ENCODE data around the gene CHSY1. TPM values are rescaled to one million over a fixed set of nuclear protein-coding genes. Genes with fewer than 3 reads are reported as not detected.

The CHSY1 gene
- total and polyA plus RNA-seq, 2 donors (not counting 1 experiment from before 2014, with no cell fraction given) = 4.7 to 20.3 TPM

GRCh38 chr15:101158166-101159095, 93.4 kb downstream of the CHSY1 start:
- Histone ChIP-seq H3K4me3 (ENCODE audit: control extremely low read depth in 1 of 5, extremely low read depth in 1 of 5, insufficient read depth in 1 of 5, low read depth in 2 of 5, low read length in 4 of 5) (no peak overlapping the region), H3K9ac (ENCODE audit: low read length) (no peak overlapping the region), H3K27me3 (replicated peaks in 1 of 4; ENCODE audit: control extremely low read depth in 1 of 4, control insufficient read depth in 3 of 4, insufficient read depth in 4 of 4, low read length in 3 of 4) (no peaks in the 10 kb centered on the region), H3K4me1 (ENCODE audit: control insufficient read depth in 2 of 2, insufficient read depth in 2 of 2, low read length in 2 of 2) (peaks cover 4 to 16% of the 10 kb centered on the region in 2 donors), H3K4me2 (replicated peaks; ENCODE audit: low read depth, low read length, poor library complexity, severe bottlenecking) (no peak overlapping the region), H3K27ac (ENCODE audit: low read length in 2 of 2) (no peak overlapping the region), H3K9me3 (ENCODE audit: control extremely low read depth in 1 of 3, control insufficient read depth in 2 of 3, insufficient read depth in 1 of 3, low read length in 2 of 3) (peaks cover 0 to 7% (median 0%) of the 10 kb centered on the region in 3 donors), H3K79me2 (ENCODE audit: control insufficient read depth, insufficient read depth, low read length) (no peaks in the 10 kb centered on the region), H3K36me3 (replicated peaks in 1 of 2; ENCODE audit: control extremely low read depth in 1 of 2, control insufficient read depth in 1 of 2, extremely low read depth in 1 of 2, insufficient read depth in 2 of 2, low read length in 1 of 2) (no peaks in the 10 kb centered on the region), H2AFZ (ENCODE audit: insufficient read depth, low read depth, low read length, poor library complexity, severe bottlenecking) (no peak overlapping the region), H4K20me1 (ENCODE audit: control insufficient read depth, insufficient read depth, low read length, poor library complexity, severe bottlenecking) (no peaks in the 10 kb centered on the region)
- H3K27me3 Mint-ChIP-seq = no peaks in the 10 kb centered on the region
- H3K4me1 Mint-ChIP-seq = peaks cover 17% of the 10 kb centered on the region
- intact Hi-C loops (cut with micrococcal nuclease) = no loop called here
- TF ChIP-seq EZH2 (IDR thresholded peaks at IDR 0.05; ENCODE audit: borderline replicate concordance, insufficient read depth, low read depth, low read length, poor library complexity, severe bottlenecking) (no peak), CTCF (IDR thresholded peaks at IDR 0.05) (no peak)
- peaks cover under 1% of the 10 kb centered on the region for H3K9me3 Mint-ChIP-seq (ENCODE audit: insufficient read depth)
- CTCF ChIA-PET = no interaction called here
- H3K4me3 Mint-ChIP-seq = no peak overlapping the region
- DNase-seq = no peak
- 89% methylated on average over 23 of the region's 30 CpGs for WGBS (ENCODE audit: insufficient coverage)
- POLR2A ChIA-PET = no interaction called here
- no peak for ATAC-seq (ENCODE audit: low read depth)
- no peak overlapping the region for H3K27ac Mint-ChIP-seq

GRCh38 chr15:101157721-101158120, 94.1 kb downstream of the CHSY1 start:
- H3K9me3 ChIP-seq (ENCODE audit: control extremely low read depth in 1 of 3, control insufficient read depth in 2 of 3, insufficient read depth in 1 of 3, low read length in 2 of 3) = peaks cover 0 to 5% (median 0%) of the 10 kb centered on the region in 3 donors
- CTCF ChIA-PET = no interaction called here
- H3K9me3 Mint-ChIP-seq (ENCODE audit: insufficient read depth) = no peaks in the 10 kb centered on the region
- H4K20me1 ChIP-seq (ENCODE audit: control insufficient read depth, insufficient read depth, low read length, poor library complexity, severe bottlenecking) = no peaks in the 10 kb centered on the region
- H3K4me1 ChIP-seq (ENCODE audit: control insufficient read depth in 2 of 2, insufficient read depth in 2 of 2, low read length in 2 of 2) = peaks cover 4 to 16% of the 10 kb centered on the region in 2 donors
- no peak overlapping the region for H3K4me3 ChIP-seq (ENCODE audit: control extremely low read depth in 1 of 5, extremely low read depth in 1 of 5, insufficient read depth in 1 of 5, low read depth in 2 of 5, low read length in 4 of 5)
- no peak for ATAC-seq (ENCODE audit: low read depth)
- no peaks in the 10 kb centered on the region for H3K36me3 ChIP-seq (replicated peaks in 1 of 2; ENCODE audit: control extremely low read depth in 1 of 2, control insufficient read depth in 1 of 2, extremely low read depth in 1 of 2, insufficient read depth in 2 of 2, low read length in 1 of 2)
- H3K27ac ChIP-seq (ENCODE audit: low read length in 2 of 2) = no peak overlapping the region
- no peak overlapping the region for H3K4me2 ChIP-seq (replicated peaks; ENCODE audit: low read depth, low read length, poor library complexity, severe bottlenecking)
- H3K4me1 Mint-ChIP-seq = peaks cover 17% of the 10 kb centered on the region
- no peak overlapping the region for H2AFZ ChIP-seq (ENCODE audit: insufficient read depth, low read depth, low read length, poor library complexity, severe bottlenecking)
- no peak overlapping the region for H3K27ac Mint-ChIP-seq
- POLR2A ChIA-PET = no interaction called here
- no peaks in the 10 kb centered on the region for H3K27me3 Mint-ChIP-seq
- no peak for TF ChIP-seq CTCF (IDR thresholded peaks at IDR 0.05)
- TF ChIP-seq EZH2 (IDR thresholded peaks at IDR 0.05; ENCODE audit: borderline replicate concordance, insufficient read depth, low read depth, low read length, poor library complexity, severe bottlenecking) = no peak
- no peaks in the 10 kb centered on the region for H3K79me2 ChIP-seq (ENCODE audit: control insufficient read depth, insufficient read depth, low read length)
- intact Hi-C loops (cut with micrococcal nuclease) = loop anchor here (2.0 kb wide), 1 partner anchor 31 kb away; no protein-coding TSS in a partner anchor
- H3K4me3 Mint-ChIP-seq = no peak overlapping the region
- WGBS (ENCODE audit: insufficient coverage) = 92% methylated on average over 6 of the region's 6 CpGs
- H3K27me3 ChIP-seq (replicated peaks in 1 of 4; ENCODE audit: control extremely low read depth in 1 of 4, control insufficient read depth in 3 of 4, insufficient read depth in 4 of 4, low read length in 3 of 4) = no peaks in the 10 kb centered on the region
- no peak overlapping the region for H3K9ac ChIP-seq (ENCODE audit: low read length)
- no peak for DNase-seq
